ENCODE measurements around the gene RASSF8. TPM values are rescaled to one million over a fixed set of nuclear protein-coding genes. Genes with fewer than 3 reads are reported as not detected.

RASSF8 gene
- total and polyA plus RNA-seq, 4 donors: 10.6 to 86.7 (median 47.3) TPM

GRCh38 chr12:25935355-25936144 is 22.9 kb upstream of the RASSF8 start:
- Histone ChIP-seq H3K4me3 (ENCODE audit: low read length in 2 of 2) (no peak overlapping the region), H3K27ac (ENCODE audit: low read depth in 1 of 2, low read length in 2 of 2) (no peak overlapping the region), H3K27me3 (ENCODE audit: control insufficient read depth in 1 of 2, insufficient read depth in 2 of 2, low read length in 1 of 2) (no peaks in the 10 kb centered on the region), H3K9me3 (ENCODE audit: control insufficient read depth, low read length) (no peaks in the 10 kb centered on the region), H3K4me1 (ENCODE audit: control insufficient read depth in 1 of 2, insufficient read depth in 2 of 2, low read length in 2 of 2) (no peaks in the 10 kb centered on the region), H3K36me3 (ENCODE audit: control insufficient read depth in 1 of 2, insufficient read depth in 2 of 2, low read length in 1 of 2) (no peaks in the 10 kb centered on the region)
- no peak for ATAC-seq (ENCODE audit: low FRiP score)
- 77 to 78% methylated on average over 9 of the region's 9 CpGs for WGBS, 2 donors
- no peak for DNase-seq
- intact Hi-C loops (cut with DNase I): no loop called here

DNA sequence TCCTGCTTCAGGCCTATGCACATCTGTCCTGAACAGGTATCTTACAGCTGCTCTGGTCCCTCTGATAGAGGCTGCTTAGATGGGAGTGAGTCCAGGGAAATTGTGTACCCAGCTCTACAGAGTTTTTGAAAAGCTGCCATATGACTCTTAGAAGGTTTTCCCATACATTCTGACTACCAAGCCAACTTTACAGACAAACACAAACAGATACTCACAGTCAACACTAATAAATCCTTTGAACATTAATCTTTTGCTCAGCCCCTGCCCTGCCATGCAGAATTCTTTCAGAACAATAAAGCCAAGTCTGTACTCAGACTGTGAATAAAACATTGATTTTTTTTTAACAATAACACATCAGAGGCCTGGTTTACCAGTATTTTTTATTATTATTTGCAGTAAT is 21.4 kb upstream of the RASSF8 start:
- ATAC-seq (ENCODE audit: low FRiP score) (no peak), DNase-seq (no peak)
- H3K27ac ChIP-seq (ENCODE audit: low read depth in 1 of 2, low read length in 2 of 2): no peak overlapping the region
- no peaks in the 10 kb centered on the region for H3K9me3 ChIP-seq (ENCODE audit: control insufficient read depth, low read length)
- H3K4me1 ChIP-seq (ENCODE audit: control insufficient read depth in 1 of 2, insufficient read depth in 2 of 2, low read length in 2 of 2): no peaks in the 10 kb centered on the region
- no peaks in the 10 kb centered on the region for H3K27me3 ChIP-seq (ENCODE audit: control insufficient read depth in 1 of 2, insufficient read depth in 2 of 2, low read length in 1 of 2)
- no peak overlapping the region for H3K4me3 ChIP-seq (ENCODE audit: low read length in 2 of 2)
- intact Hi-C loops (cut with DNase I): no loop called here
- H3K36me3 ChIP-seq (ENCODE audit: control insufficient read depth in 1 of 2, insufficient read depth in 2 of 2, low read length in 1 of 2): no peaks in the 10 kb centered on the region

GRCh38 chr12:25938581-25938980 is 19.9 kb upstream of the RASSF8 start:
- ATAC-seq (ENCODE audit: low FRiP score) (no peak), DNase-seq (no peak)
- 86 to 92% methylated on average over 1 of the region's 1 CpG for WGBS, 2 donors
- no peaks in the 10 kb centered on the region for H3K36me3 ChIP-seq (ENCODE audit: control insufficient read depth in 1 of 2, insufficient read depth in 2 of 2, low read length in 1 of 2)
- no peak overlapping the region for H3K4me3 ChIP-seq (ENCODE audit: low read length in 2 of 2)
- H3K27me3 ChIP-seq (ENCODE audit: control insufficient read depth in 1 of 2, insufficient read depth in 2 of 2, low read length in 1 of 2): no peaks in the 10 kb centered on the region
- H3K9me3 ChIP-seq (ENCODE audit: control insufficient read depth, low read length): no peaks in the 10 kb centered on the region
- intact Hi-C loops (cut with DNase I): no loop called here
- H3K4me1 ChIP-seq (ENCODE audit: control insufficient read depth in 1 of 2, insufficient read depth in 2 of 2, low read length in 2 of 2): no peaks in the 10 kb centered on the region
- H3K27ac ChIP-seq (ENCODE audit: low read depth in 1 of 2, low read length in 2 of 2): no peak overlapping the region

DNA sequence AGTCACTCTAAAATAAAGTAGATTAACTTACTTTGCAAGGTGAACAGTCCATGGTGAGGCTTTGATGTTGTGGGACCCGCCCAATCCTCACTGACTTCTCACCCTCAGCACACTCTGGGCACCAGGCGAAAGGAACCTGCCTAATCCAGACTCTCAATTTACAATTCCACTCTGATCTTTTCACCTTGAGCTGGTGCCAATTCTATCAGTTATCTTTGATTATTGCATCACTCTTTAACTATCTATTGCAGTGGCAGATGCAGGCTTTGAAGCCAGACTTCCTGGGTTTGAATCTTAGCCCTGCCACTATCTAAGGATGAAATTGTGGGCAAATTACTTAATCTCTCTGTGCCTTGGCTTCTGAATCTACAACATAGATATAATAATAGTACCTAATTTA is 18.9 kb upstream of the RASSF8 start:
- DNase-seq: no peak
- no peaks in the 10 kb centered on the region for H3K4me1 ChIP-seq (ENCODE audit: control insufficient read depth in 1 of 2, insufficient read depth in 2 of 2, low read length in 2 of 2)
- no peaks in the 10 kb centered on the region for H3K9me3 ChIP-seq (ENCODE audit: control insufficient read depth, low read length)
- ATAC-seq (ENCODE audit: low FRiP score): no peak
- H3K4me3 ChIP-seq (ENCODE audit: low read length in 2 of 2): no peak overlapping the region
- H3K27me3 ChIP-seq (ENCODE audit: control insufficient read depth in 1 of 2, insufficient read depth in 2 of 2, low read length in 1 of 2): no peaks in the 10 kb centered on the region
- intact Hi-C loops (cut with DNase I): no loop called here
- no peaks in the 10 kb centered on the region for H3K36me3 ChIP-seq (ENCODE audit: control insufficient read depth in 1 of 2, insufficient read depth in 2 of 2, low read length in 1 of 2)
- no peak overlapping the region for H3K27ac ChIP-seq (ENCODE audit: low read depth in 1 of 2, low read length in 2 of 2)
- 96 to 100% methylated on average over 2 of the region's 2 CpGs for WGBS, 2 donors

- no peaks in the 10 kb centered on the region for H3K36me3 ChIP-seq (ENCODE audit: control insufficient read depth in 1 of 2, insufficient read depth in 2 of 2, low read length in 1 of 2)
- DNase-seq (no peak), ATAC-seq (ENCODE audit: low FRiP score) (no peak)
- intact Hi-C loops (cut with DNase I): no loop called here
- H3K27me3 ChIP-seq (ENCODE audit: control insufficient read depth in 1 of 2, insufficient read depth in 2 of 2, low read length in 1 of 2): no peaks in the 10 kb centered on the region
- no peaks in the 10 kb centered on the region for H3K9me3 ChIP-seq (ENCODE audit: control insufficient read depth, low read length)
- H3K4me1 ChIP-seq (ENCODE audit: control insufficient read depth in 1 of 2, insufficient read depth in 2 of 2, low read length in 2 of 2): no peaks in the 10 kb centered on the region
- no peak overlapping the region for H3K27ac ChIP-seq (ENCODE audit: low read depth in 1 of 2, low read length in 2 of 2)
- no peak overlapping the region for H3K4me3 ChIP-seq (ENCODE audit: low read length in 2 of 2)
- 90 to 100% methylated on average over 1 of the region's 1 CpG for WGBS, 2 donors
Measured at GRCh38 chr12:25940886-25941285, 17.6 kb upstream of the RASSF8 start.

GRCh38 chr12:25942709-25943108 is 15.8 kb upstream of the RASSF8 start:
- DNase-seq (no peak), ATAC-seq (ENCODE audit: low FRiP score) (no peak)
- Histone ChIP-seq H3K27ac (ENCODE audit: low read depth in 1 of 2, low read length in 2 of 2) (no peak overlapping the region), H3K36me3 (ENCODE audit: control insufficient read depth in 1 of 2, insufficient read depth in 2 of 2, low read length in 1 of 2) (no peaks in the 10 kb centered on the region), H3K9me3 (ENCODE audit: control insufficient read depth, low read length) (no peaks in the 10 kb centered on the region), H3K27me3 (ENCODE audit: control insufficient read depth in 1 of 2, insufficient read depth in 2 of 2, low read length in 1 of 2) (no peaks in the 10 kb centered on the region), H3K4me3 (ENCODE audit: low read length in 2 of 2) (no peak overlapping the region), H3K4me1 (ENCODE audit: control insufficient read depth in 1 of 2, insufficient read depth in 2 of 2, low read length in 2 of 2) (no peaks in the 10 kb centered on the region)
- 43 to 57% methylated on average over 2 of the region's 2 CpGs for WGBS, 2 donors
- intact Hi-C loops (cut with DNase I): no loop called here

GRCh38 chr12:25943940-25944339 is 14.5 kb upstream of the RASSF8 start:
- ATAC-seq (ENCODE audit: low FRiP score) (no peak), DNase-seq (no peak)
- intact Hi-C loops (cut with DNase I): no loop called here
- no peak overlapping the region for H3K27ac ChIP-seq (ENCODE audit: low read depth in 1 of 2, low read length in 2 of 2)
- H3K4me3 ChIP-seq (ENCODE audit: low read length in 2 of 2): no peak overlapping the region
- no peaks in the 10 kb centered on the region for H3K27me3 ChIP-seq (ENCODE audit: control insufficient read depth in 1 of 2, insufficient read depth in 2 of 2, low read length in 1 of 2)
- H3K36me3 ChIP-seq (ENCODE audit: control insufficient read depth in 1 of 2, insufficient read depth in 2 of 2, low read length in 1 of 2): no peaks in the 10 kb centered on the region
- no peaks in the 10 kb centered on the region for H3K9me3 ChIP-seq (ENCODE audit: control insufficient read depth, low read length)
- no peaks in the 10 kb centered on the region for H3K4me1 ChIP-seq (ENCODE audit: control insufficient read depth in 1 of 2, insufficient read depth in 2 of 2, low read length in 2 of 2)

- H3K27me3 ChIP-seq (ENCODE audit: control insufficient read depth in 1 of 2, insufficient read depth in 2 of 2, low read length in 1 of 2): no peaks in the 10 kb centered on the region
- no peak overlapping the region for H3K27ac ChIP-seq (ENCODE audit: low read depth in 1 of 2, low read length in 2 of 2)
- no peak for ATAC-seq (ENCODE audit: low FRiP score)
- WGBS, 2 donors: 97% methylated on average over 4 of the region's 4 CpGs
- intact Hi-C loops (cut with DNase I): no loop called here
- no peak for DNase-seq
- H3K4me3 ChIP-seq (ENCODE audit: low read length in 2 of 2): no peak overlapping the region
- no peaks in the 10 kb centered on the region for H3K9me3 ChIP-seq (ENCODE audit: control insufficient read depth, low read length)
- no peaks in the 10 kb centered on the region for H3K4me1 ChIP-seq (ENCODE audit: control insufficient read depth in 1 of 2, insufficient read depth in 2 of 2, low read length in 2 of 2)
- H3K36me3 ChIP-seq (ENCODE audit: control insufficient read depth in 1 of 2, insufficient read depth in 2 of 2, low read length in 1 of 2): no peaks in the 10 kb centered on the region
Measured at GRCh38 chr12:25949343-25949742, 9.1 kb upstream of the RASSF8 start.

DNA sequence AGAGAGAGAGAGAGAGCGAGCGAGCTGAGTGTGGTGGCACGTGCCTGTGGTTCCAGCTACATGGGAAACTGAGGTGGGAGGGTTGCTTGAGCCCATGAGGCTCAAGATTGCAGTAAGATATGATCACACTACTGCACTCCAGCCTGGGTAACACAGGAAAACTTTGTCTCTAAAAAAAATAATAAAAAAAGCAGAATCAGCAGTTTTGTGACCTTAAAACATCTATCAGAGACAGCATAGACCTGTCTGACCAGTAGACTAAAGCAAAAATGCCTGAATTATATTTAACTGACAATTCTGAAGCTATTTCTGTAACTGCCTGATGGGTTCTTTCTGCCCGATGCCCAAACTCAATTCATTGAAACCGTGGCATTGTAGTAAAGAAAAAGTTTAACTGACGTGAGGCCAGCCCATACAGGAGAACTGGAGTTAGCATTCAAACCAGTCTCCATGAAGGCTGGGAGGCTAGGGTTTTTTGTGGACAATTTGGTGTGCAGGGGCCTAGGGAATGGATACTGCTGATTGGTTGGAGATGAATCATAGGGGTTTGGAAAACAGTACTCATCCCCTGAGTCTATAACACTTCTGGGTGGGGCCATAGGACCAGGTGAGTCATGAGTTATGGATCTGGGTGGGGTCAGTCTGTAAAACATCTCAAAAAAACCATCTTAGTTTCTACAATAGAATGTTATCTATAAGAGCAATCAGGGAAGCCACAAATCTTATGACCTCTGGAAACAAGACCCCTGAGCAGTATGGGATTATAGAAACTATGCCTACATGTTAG is 8.0 kb upstream of the RASSF8 start:
- WGBS, 2 donors: 92 to 96% methylated on average over 5 to 6 of the region's 6 CpGs
- Histone ChIP-seq H3K27me3 (ENCODE audit: control insufficient read depth in 1 of 2, insufficient read depth in 2 of 2, low read length in 1 of 2) (no peaks in the 10 kb centered on the region), H3K4me3 (ENCODE audit: low read length in 2 of 2) (no peak overlapping the region), H3K36me3 (ENCODE audit: control insufficient read depth in 1 of 2, insufficient read depth in 2 of 2, low read length in 1 of 2) (peaks cover 0 to 2% of the 10 kb centered on the region in 2 donors), H3K27ac (ENCODE audit: low read depth in 1 of 2, low read length in 2 of 2) (no peak overlapping the region), H3K9me3 (ENCODE audit: control insufficient read depth, low read length) (no peaks in the 10 kb centered on the region), H3K4me1 (ENCODE audit: control insufficient read depth in 1 of 2, insufficient read depth in 2 of 2, low read length in 2 of 2) (no peaks in the 10 kb centered on the region)
- ATAC-seq (ENCODE audit: low FRiP score): no peak
- intact Hi-C loops (cut with DNase I): loop anchor here in 1 of 2 donors (10.0 kb wide), 1 partner anchor 116 kb away; no protein-coding TSS in a partner anchor
- DNase-seq: no peak
